Natural killer cell (primary cell): ENCODE data around the gene SNX18. TPM values are rescaled to one million over a fixed set of nuclear protein-coding genes. Genes with fewer than 3 reads are reported as not detected.

Experiments
- ATAC-seq, 3 donors: fragments of 150-1000 bp in 2 of 3; fragments of 200-7000 bp in 1 of 3; cut with Tn5 transposase; 1 replicate in 1 of 3; 2 replicates in 2 of 3; pipeline ENCODE4 v1.10.0; 2021; ENCODE audit warnings: mild to moderate bottlenecking in 2 of 3, moderate library complexity in 2 of 3
- DNase-seq, 2 donors: peaks; one replicate each; pipeline versions ENCODE4 v3.0.0 to v3.0.0-alpha.2; 2013 to 2021; ENCODE audit warnings: mixed read lengths in 1 of 2
- H3K27ac ChIP-seq: one replicate; pipeline ENCODE4 v1.5.1; 2013; ENCODE audit warnings: mild to moderate bottlenecking, low read length
- H3K27me3 ChIP-seq: one replicate; pipeline ENCODE4 v1.6.1; 2013; ENCODE audit warnings: low read length; ENCODE audit not compliant: control insufficient read depth, insufficient read depth
- H3K36me3 ChIP-seq: one replicate; pipeline ENCODE4 v1.6.1; 2013; ENCODE audit warnings: low read length; ENCODE audit not compliant: control insufficient read depth, insufficient read depth
- H3K4me1 ChIP-seq: one replicate; pipeline ENCODE4 v1.6.1; 2013; ENCODE audit warnings: low read length; ENCODE audit not compliant: control insufficient read depth, insufficient read depth
- H3K4me3 ChIP-seq: one replicate; pipeline ENCODE4 v1.5.1; 2013; ENCODE audit warnings: low read length
- H3K9me3 ChIP-seq: one replicate; pipeline ENCODE4 v1.6.1; 2013; ENCODE audit warnings: low read length; ENCODE audit not compliant: control insufficient read depth, insufficient read depth
- H3K27ac Mint-ChIP-seq, 2 donors: one replicate each; pipeline ENCODE4 v1.8.0; 2022; ENCODE audit warnings: mild to moderate bottlenecking in 2 of 2, mixed read lengths in 2 of 2, moderate library complexity in 1 of 2
- H3K27me3 Mint-ChIP-seq, 2 donors: one replicate each; pipeline ENCODE4 v1.8.0; 2022; ENCODE audit warnings: low read depth in 2 of 2, mixed read lengths in 2 of 2
- H3K36me3 Mint-ChIP-seq: one replicate; pipeline ENCODE4 v1.8.0; 2022; ENCODE audit warnings: mixed read lengths
- H3K4me1 Mint-ChIP-seq, 2 donors: one replicate each; pipeline ENCODE4 v1.8.0; 2022; ENCODE audit warnings: mixed read lengths in 2 of 2
- H3K4me3 Mint-ChIP-seq: one replicate; pipeline ENCODE4 v1.8.0; 2022; ENCODE audit warnings: mild to moderate bottlenecking, moderate library complexity, mixed read lengths
- H3K9me3 Mint-ChIP-seq, 2 donors: one replicate each; pipeline ENCODE4 v1.8.0; 2022; ENCODE audit warnings: mixed read lengths in 2 of 2
- CTCF ChIP-seq: fragments of 200-600 bp; IDR thresholded peaks from one replicate; pipeline ENCODE4 v1.8.0; 2022; ENCODE audit warnings: antibody characterized with exemption
- WGBS: methylation state at CpG from one replicate; pipeline ENCODE4 v1.1.7; 2013; ENCODE audit warnings: missing lambda C conversion rate; ENCODE audit not compliant: insufficient coverage; 5-methylcytosine and 5-hydroxymethylcytosine counted together
- intact Hi-C: fragments of 100-400 bp; cut with micrococcal nuclease; formaldehyde crosslinking; loops from one replicate; pipeline ENCODE4 v1.14.2; 2022
- total RNA-seq, 4 donors: library from RNA; stranded (reverse); fragments of 120-200 nt in 1 of 4; gene quantifications; one replicate each; pipeline versions ENCODE4 v1.2.3 to v1.2.4, GENCODE V29; 2013 to 2022

Gene SNX18
- total RNA-seq, 3 donors from 2014 or later (not counting 1 experiment from before 2014, with no cell fraction given): 31.1 to 45.6 (median 40.8) TPM

- TF ChIP-seq CTCF: no peak
- Histone ChIP-seq H3K4me1 (no peaks in the 10 kb centered on the region), H3K27ac (no peak overlapping the region), H3K4me3 (no peak overlapping the region), H3K36me3 (peaks cover 18% of the 10 kb centered on the region), H3K9me3 (no peaks in the 10 kb centered on the region), H3K27me3 (no peaks in the 10 kb centered on the region)
- Mint-ChIP-seq H3K4me1 (peaks cover 42 to 48% of the 10 kb centered on the region in 2 donors), H3K9me3 (no peaks in the 10 kb centered on the region), H3K36me3 (no peaks in the 10 kb centered on the region), H3K4me3 (no peak overlapping the region), H3K27ac (peak overlapping the region; percentile 19 to 66), H3K27me3 (no peaks in the 10 kb centered on the region)
- 73% methylated on average over 1 of the region's 1 CpG for WGBS
- no peak for DNase-seq
- intact Hi-C loops: no loop called here
- ATAC-seq: no peak
These were observed 30.2 kb downstream of the SNX18 start for GRCh38 chr5:54547711-54548250.

- Mint-ChIP-seq H3K27ac (no peak overlapping the region), H3K9me3 (no peaks in the 10 kb centered on the region), H3K27me3 (no peaks in the 10 kb centered on the region), H3K4me1 (peaks cover 36 to 42% of the 10 kb centered on the region in 2 donors), H3K4me3 (no peak overlapping the region), H3K36me3 (no peaks in the 10 kb centered on the region)
- Histone ChIP-seq H3K9me3 (no peaks in the 10 kb centered on the region), H3K27ac (no peak overlapping the region), H3K27me3 (no peaks in the 10 kb centered on the region), H3K4me3 (no peak overlapping the region), H3K4me1 (no peaks in the 10 kb centered on the region), H3K36me3 (peaks cover 16% of the 10 kb centered on the region)
- TF ChIP-seq CTCF: no peak
- DNase-seq (no peak), ATAC-seq (no peak)
- WGBS: 100% methylated on average over 2 of the region's 2 CpGs
- intact Hi-C loops: no loop called here
These were observed 31.0 kb downstream of the SNX18 start for GRCh38 chr5:54548565-54548964.

- Histone ChIP-seq H3K27ac (no peak overlapping the region), H3K4me1 (no peaks in the 10 kb centered on the region), H3K9me3 (no peaks in the 10 kb centered on the region), H3K36me3 (peaks cover 12% of the 10 kb centered on the region), H3K27me3 (no peaks in the 10 kb centered on the region), H3K4me3 (no peak overlapping the region)
- no peak for TF ChIP-seq CTCF
- H3K36me3 Mint-ChIP-seq: no peaks in the 10 kb centered on the region
- no peaks in the 10 kb centered on the region for H3K27me3 Mint-ChIP-seq
- no peak overlapping the region for H3K4me3 Mint-ChIP-seq
- 93% methylated on average over 8 of the region's 8 CpGs for WGBS
- DNase-seq (no peak), ATAC-seq (no peak)
- intact Hi-C loops: no loop called here
- no peak overlapping the region for H3K27ac Mint-ChIP-seq
- peaks cover 31 to 35% of the 10 kb centered on the region in 2 donors for H3K4me1 Mint-ChIP-seq
- H3K9me3 Mint-ChIP-seq: no peaks in the 10 kb centered on the region
These were observed 33.7 kb downstream of the SNX18 start for GRCh38 chr5:54551292-54551691.

DNA sequence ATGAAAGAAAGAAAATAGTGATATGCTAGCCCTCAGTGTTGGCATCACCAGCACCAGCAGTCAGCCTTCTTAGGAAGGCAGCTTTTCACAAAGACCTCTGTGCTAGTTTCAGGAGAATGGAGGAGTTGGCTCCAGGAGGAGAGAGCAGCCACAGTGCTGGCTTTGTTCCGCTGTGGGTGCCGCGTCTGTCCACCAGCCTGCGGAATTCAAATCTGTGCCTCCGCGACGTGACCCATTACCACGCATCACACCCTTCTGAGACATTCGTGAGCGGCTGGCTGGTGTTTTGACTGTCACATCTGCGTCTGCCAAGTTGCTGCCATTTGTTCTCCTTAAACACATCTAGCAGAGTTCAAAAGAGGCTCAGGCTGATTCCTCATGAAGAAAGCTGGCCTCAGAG is 34.4 kb downstream of the SNX18 start:
- Histone ChIP-seq H3K36me3 (peaks cover 9% of the 10 kb centered on the region), H3K4me3 (no peak overlapping the region), H3K9me3 (no peaks in the 10 kb centered on the region), H3K27me3 (no peaks in the 10 kb centered on the region), H3K4me1 (no peaks in the 10 kb centered on the region), H3K27ac (no peak overlapping the region)
- intact Hi-C loops: no loop called here
- no peak for TF ChIP-seq CTCF
- ATAC-seq (no peak), DNase-seq (no peak)
- Mint-ChIP-seq H3K4me3 (no peak overlapping the region), H3K27ac (no peak overlapping the region), H3K9me3 (no peaks in the 10 kb centered on the region), H3K4me1 (peaks cover 30 to 31% of the 10 kb centered on the region in 2 donors), H3K27me3 (no peaks in the 10 kb centered on the region), H3K36me3 (no peaks in the 10 kb centered on the region)
- 96% methylated on average over 11 of the region's 11 CpGs for WGBS
